ENCODE measurements around the gene RREB1.
A peak's percentile ranks its signal among the peaks of the same experiment; 100 is the strongest.

RREB1 gene

GRCh38 chr6:7157752-7158616 lies 50.2 kb downstream of the RREB1 start:
- H3K4me3 ChIP-seq (ENCODE audit: low read length): no peak overlapping the region
- peak; percentile 84 for DNase-seq (ENCODE audit: low read depth)
- peak; percentile 47 for TF ChIP-seq CTCF (conservative IDR thresholded peaks at IDR 0.05; ENCODE audit: low read length)

DNA sequence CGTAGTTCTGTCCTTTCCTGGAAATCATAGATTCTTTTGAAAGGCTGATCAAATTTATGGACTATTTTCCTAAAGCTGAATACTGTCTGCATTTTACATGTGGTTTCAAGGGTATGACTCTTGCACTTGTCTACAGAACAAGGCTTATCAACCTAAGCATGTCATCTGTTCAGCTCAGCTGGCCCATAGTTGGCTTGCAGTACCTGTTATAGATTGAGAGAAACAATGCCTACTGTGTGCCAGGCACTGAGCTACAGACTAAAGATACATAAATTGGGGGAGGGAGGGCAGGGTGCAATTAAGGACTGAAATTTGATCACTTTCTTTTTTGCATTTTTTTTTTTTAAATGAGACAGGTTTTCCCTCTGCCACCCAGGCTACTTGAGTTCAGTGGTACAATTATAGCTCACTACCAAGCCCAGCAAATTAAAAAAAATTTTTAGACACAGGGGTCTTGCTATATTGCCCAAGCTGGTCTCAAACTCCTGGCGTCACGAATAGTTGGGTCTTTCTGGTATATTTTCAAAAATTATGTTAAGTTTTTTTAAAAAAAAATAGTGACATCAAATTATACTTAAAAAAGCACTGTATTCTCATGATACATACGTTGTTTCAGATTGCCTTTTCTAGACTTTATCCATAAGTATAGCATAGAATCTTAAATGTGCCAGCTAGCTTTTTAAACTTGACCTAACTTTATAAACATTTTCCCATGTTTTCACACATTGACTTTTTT lies 52.2 kb downstream of the RREB1 start:
- no peak overlapping the region for H3K4me3 ChIP-seq (ENCODE audit: low read length)
- DNase-seq (ENCODE audit: low read depth): no peak
- no peak for TF ChIP-seq CTCF (conservative IDR thresholded peaks at IDR 0.05; ENCODE audit: low read length)

GRCh38 chr6:7161253-7161623 lies 53.5 kb downstream of the RREB1 start:
- no peak for DNase-seq (ENCODE audit: low read depth)
- no peak for TF ChIP-seq CTCF (conservative IDR thresholded peaks at IDR 0.05; ENCODE audit: low read length)
- H3K4me3 ChIP-seq (ENCODE audit: low read length): no peak overlapping the region

- no peak overlapping the region for H3K4me3 ChIP-seq (ENCODE audit: low read length)
- no peak for TF ChIP-seq CTCF (conservative IDR thresholded peaks at IDR 0.05; ENCODE audit: low read length)
- DNase-seq (ENCODE audit: low read depth): no peak
Measured at GRCh38 chr6:7161845-7162244, 54.1 kb downstream of the RREB1 start.

- no peak for TF ChIP-seq CTCF (conservative IDR thresholded peaks at IDR 0.05; ENCODE audit: low read length)
- no peak overlapping the region for H3K4me3 ChIP-seq (ENCODE audit: low read length)
- no peak for DNase-seq (ENCODE audit: low read depth)
Measured at GRCh38 chr6:7163661-7164071, 55.9 kb downstream of the RREB1 start.

DNA sequence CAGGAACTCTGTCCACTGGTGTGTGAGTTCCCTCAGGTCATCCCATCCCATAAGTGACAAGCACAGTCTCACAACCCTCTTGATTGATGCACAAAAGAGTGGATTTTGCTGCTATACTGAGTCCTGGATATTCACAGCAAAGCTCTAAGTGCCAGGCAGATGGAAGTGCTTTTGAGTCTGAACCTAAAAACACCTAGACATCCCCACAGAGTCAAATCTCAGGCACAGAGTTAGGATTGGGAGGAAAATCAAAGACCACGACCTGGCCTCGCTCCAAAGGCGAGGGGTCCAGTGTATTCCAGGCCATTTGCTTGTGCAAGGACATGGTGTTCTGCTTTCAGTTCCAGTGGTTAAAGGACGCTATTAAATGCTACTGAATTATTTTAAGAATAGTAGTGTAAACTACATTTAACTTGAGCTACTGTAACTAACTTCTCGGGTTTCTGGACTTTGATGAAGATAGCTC lies 56.8 kb downstream of the RREB1 start:
- H3K4me3 ChIP-seq (ENCODE audit: low read length): no peak overlapping the region
- TF ChIP-seq CTCF (conservative IDR thresholded peaks at IDR 0.05; ENCODE audit: low read length): no peak
- DNase-seq (ENCODE audit: low read depth): no peak

Data from AG10803 (cell line).